GM10266 (cell line): Measurements from ENCODE around the gene LAMA3.

ENCODE experiments used
- DNase-seq: peaks from one replicate; pipeline ENCODE4 v3.0.0; 2012; ENCODE audit errors: extremely low spot score
- CTCF ChIP-seq: IDR thresholded peaks from 2 replicates; pipeline ENCODE4 v1.5.1; 2012; ENCODE audit warnings: mild to moderate bottlenecking, low read depth; ENCODE audit not compliant: control insufficient read depth, insufficient read depth; ENCODE audit errors: missing control alignments

LAMA3 gene

GRCh38 chr18:23658285-23658684 is 31.0 kb upstream of the LAMA3 start:
- no peak for DNase-seq
- TF ChIP-seq CTCF: no peak

DNA sequence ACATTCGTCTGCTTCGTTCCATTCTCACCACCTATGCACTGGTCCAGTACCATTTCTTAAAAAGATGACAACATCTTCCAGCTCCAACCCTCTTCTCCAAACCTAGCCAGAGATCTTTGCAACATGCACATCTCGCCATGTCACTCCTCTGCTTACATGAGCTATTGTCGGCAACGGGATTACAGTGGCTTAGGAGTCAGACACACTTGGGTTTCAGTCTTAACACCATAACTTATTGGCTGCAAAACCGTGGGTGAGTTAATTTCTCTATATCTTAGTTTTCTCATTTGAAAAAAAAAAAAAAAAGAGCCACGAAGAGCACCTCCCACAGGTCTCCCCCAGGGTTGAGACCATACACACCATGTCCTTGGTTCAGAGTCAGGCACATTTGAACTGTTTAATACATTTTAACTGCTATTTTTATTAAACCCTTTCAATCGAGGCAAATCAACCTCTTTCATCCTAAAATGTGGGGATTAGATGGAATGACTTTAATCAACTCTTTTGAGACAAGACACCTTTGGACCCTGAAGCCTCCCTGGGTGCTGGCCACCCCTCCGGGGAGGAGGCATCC is 27.4 kb upstream of the LAMA3 start:
- TF ChIP-seq CTCF: no peak
- no peak for DNase-seq

- TF ChIP-seq CTCF: no peak
- peak; percentile 55 for DNase-seq
Measured at GRCh38 chr18:23662309-23663263, 26.7 kb upstream of the LAMA3 start, which contains the start of gene ANKRD29. ANKRD29 (minus strand) TSS chr18:23662911; CDS start chr18:23662730, 181 bp downstream.

DNA sequence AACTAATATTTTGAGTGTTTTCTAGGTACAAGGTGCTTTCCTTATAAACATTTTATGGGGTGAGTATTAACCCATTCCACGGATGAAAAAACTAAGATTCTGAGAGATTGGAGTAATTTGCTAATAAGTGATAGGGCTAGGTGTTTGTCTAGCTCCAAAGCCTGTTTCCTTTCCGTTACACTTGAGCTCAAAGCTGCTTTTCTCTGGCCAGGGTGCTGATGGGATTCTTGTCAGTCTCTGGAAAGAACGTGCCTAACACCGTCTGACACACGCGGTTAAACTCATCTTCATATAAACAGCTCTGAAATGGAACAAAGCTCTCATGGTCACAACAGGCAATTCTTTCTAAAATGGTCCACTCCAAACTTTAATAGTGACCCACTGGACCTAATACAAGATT is 24.6 kb upstream of the LAMA3 start:
- TF ChIP-seq CTCF: no peak
- DNase-seq: no peak

- no peak for DNase-seq
- no peak for TF ChIP-seq CTCF
Measured at GRCh38 chr18:23667114-23667513, 22.1 kb upstream of the LAMA3 start.

- DNase-seq: no peak
- TF ChIP-seq CTCF: no peak
Measured at GRCh38 chr18:23668731-23669130, 20.5 kb upstream of the LAMA3 start.
